Iris pigment epithelial cell (primary cell): ENCODE results near the gene FERD3L.
"Not testable (repeated sequence)": the region's sequence is repeated elsewhere in the genome, so short reads cannot be mapped to it uniquely, and the experiment has no call there.

Experiments
- DNase-seq: peaks from one replicate; pipeline ENCODE4 v3.0.0-alpha.2; 2011; ENCODE audit warnings: low read depth

Gene FERD3L, protein sequence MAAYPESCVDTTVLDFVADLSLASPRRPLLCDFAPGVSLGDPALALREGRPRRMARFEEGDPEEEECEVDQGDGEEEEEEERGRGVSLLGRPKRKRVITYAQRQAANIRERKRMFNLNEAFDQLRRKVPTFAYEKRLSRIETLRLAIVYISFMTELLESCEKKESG

DNA sequence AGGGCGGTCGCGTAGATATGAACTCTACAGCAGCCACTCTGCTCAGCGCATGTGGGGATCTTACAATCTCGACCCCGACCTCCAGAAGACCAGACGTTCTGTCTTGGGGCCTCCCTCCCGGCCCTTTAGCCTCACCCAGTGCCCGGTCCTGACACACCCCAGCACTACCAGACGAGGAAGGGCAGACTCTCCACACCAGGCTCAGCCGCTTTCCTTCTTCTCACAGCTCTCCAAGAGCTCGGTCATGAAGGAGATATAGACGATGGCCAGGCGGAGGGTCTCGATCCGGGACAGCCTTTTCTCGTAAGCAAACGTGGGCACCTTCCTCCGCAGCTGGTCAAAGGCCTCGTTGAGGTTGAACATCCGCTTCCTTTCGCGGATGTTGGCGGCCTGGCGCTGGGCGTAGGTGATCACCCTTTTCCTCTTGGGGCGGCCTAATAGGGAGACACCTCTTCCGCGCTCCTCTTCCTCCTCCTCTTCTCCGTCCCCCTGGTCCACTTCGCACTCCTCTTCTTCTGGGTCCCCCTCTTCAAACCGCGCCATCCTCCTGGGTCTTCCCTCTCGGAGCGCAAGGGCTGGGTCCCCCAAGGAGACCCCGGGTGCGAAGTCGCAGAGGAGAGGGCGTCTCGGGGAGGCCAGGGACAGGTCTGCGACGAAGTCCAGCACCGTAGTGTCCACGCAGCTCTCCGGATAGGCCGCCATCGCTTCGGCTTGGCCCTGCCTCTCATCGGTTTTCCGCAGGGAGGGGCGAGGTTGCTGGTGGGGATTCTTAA, at the start of gene FERD3L:
TSS of gene FERD3L (minus strand) at position 761 of the 773 bp plus-strand sequence. CDS start at position 702, 59 bp downstream.
- DNase-seq, result no peak

DNA sequence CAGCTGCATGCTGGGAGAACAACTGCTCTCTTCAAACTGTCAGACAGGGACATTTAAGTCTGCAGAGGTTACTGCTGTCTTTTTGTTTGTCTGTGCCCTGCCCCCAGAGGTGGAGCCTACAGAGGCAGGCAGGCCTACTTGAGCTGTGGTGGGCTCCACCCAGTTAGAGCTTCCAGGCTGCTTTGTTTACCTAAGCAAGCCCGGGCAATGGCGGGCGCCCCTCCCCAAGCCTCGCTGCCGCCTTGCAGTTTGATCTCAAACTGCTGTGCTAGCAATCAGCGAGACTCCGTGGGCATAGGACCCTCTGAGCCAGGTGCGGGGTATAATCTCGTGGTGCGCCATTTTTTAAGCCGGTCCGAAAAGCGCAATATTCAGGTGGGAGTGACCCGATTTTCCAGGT, 49.2 kb upstream of the FERD3L start:
- not testable (repeated sequence) for DNase-seq

- DNase-seq, result peak; percentile 47
Observed at GRCh38 chr7:19181634-19182033, 36.4 kb upstream of the FERD3L start.

DNA sequence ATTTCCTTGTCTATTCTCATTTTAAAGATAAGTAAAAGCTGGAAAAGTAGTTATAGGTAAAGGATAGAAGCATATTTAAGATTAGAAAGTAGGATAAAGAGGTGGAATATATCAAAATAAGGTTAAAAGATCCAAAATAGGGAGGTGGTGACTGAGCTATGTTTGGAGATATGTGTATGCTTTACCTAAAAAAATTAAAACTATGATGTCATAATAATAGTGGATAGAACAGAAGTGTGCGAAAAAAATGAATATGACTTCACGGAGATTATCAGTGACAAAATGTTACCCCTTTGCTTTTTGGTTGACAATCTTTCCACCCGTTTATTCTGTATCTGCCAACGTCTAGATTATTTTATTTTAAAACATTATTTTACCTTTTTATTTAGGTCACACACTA, 33.4 kb upstream of the FERD3L start:
- no peak for DNase-seq

- no peak for DNase-seq
Observed at GRCh38 chr7:19177269-19177668, 32.0 kb upstream of the FERD3L start.

GRCh38 chr7:19175241-19175640, 30.0 kb upstream of the FERD3L start:
- DNase-seq, result no peak

DNA sequence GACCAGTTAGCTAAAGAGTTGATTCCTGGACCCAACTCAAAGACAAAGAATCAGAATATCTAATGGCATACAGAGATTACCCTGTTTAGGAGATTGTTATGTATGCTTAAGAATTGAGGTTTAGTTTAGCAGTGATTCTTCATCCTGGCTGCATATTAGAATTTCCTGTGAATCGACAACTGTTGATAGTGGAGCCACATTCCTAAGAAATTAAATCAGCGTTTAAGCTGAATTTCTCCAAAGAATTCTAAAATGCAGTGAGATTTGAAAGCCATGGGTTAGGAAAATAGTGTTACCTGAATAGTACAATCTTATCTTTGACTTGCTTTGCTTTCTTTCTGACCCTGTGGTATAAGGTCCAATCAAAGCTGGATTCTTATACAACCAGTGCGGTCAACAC, 16.4 kb upstream of the FERD3L start:
- peak; percentile 55 for DNase-seq

DNA sequence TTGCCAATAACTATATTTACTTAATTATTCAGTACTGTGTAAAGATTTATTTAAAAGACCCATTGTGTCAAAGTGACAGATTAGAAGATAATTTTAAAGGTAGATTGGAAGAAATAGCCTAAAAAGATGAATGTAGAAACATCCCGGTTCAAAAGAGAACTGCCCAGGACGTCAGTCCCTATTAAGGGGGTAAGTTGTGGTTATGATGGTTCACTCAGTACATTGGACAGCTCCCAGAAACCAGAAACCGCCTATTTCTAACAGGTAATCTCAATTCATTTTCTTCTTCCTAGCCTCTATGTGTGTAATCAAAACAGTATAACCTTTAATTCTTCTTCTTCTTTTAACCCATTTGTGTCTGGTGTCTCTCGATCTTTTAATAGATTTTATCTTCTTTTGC, 1.5 kb upstream of the FERD3L start:
- peak; percentile 48 for DNase-seq

- no peak for DNase-seq
Observed at GRCh38 chr7:19145434-19146115, 354 bp upstream of the FERD3L start.

DNA sequence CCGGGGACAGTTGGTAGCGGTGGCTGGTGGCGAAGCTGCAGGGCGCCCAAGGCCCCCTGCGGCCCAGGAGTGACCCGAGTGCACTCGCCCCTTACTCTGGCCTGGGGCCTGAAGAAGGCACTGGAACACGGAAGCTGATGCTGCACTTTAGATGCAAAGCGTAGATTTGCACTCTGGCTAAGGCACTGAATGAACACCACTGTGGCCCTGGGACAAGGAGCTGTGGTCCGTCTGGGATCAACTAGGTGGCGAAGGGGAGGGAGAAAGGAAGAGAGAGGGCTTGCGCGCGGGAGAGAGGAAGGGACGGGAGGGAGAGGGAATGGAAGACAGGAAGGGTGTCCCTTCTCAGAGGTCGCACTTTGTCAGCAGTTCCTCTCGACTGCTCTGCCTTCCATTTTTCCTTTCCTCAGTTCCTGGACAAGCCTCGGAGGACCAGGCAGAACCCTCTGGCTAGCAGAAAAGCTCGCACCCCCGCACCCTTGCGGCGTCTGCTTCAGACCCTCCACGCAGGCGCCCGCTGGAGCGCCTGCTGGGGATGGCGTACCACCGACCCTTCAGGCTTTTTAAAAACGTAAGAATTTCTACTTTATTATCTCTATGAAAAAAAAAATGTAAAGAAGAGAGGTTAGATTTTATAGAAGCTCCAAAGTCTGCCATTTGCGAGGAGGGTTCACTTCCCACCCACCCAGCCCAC, 1.2 kb downstream of the FERD3L start:
- DNase-seq, result no peak

DNA sequence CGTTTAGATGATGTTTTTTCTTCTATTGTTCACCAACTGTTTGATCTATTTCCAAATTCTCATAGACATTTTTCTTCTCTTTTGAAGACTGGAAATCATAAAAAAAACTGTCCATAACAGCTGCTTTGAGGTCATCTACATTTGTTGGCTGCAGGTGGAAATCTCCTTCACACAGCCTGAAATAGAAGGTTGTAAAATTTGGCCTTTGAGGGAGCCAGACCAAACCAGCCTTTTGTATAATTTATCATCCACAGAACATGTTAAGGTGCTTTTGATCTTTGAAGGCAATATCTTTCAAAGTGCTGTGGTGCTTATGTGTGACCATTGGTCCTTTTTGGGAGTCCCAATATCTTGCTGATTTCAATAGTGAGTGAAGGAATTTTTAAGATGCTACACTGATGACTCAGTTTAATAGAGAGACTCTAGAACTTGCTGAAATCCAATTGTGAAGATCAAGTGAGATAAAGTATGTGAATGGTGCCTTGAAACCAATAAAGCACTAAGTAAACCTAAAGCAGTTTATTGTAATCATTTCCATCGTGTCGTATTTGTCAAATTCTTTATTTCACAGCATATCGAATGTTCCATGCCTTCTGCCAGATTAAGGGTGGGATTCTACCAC, 5.4 kb downstream of the FERD3L start:
- DNase-seq, result no peak

- peak; percentile 72 for DNase-seq
Observed at GRCh38 chr7:19133886-19134285, 11.3 kb downstream of the FERD3L start.

DNA sequence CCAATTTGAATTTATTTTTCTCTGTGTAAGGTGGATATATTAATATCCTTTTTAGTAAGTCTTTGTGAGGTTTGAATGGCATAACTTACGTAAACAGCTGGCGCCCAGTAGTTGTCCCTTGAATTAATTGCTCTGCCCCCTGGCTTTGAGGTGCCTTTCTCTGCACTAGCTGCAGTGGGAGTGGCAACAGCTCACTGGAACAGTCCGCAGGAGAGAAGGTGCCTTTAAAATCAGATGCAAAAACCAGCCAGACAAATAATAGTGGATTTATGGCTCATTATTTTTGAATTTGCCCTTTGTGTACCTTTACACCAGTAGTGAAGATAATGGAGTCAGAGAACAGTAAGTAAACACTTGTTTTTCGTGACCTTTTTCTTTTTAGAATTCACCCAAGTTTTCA, 11.8 kb downstream of the FERD3L start:
- no peak for DNase-seq

DNA sequence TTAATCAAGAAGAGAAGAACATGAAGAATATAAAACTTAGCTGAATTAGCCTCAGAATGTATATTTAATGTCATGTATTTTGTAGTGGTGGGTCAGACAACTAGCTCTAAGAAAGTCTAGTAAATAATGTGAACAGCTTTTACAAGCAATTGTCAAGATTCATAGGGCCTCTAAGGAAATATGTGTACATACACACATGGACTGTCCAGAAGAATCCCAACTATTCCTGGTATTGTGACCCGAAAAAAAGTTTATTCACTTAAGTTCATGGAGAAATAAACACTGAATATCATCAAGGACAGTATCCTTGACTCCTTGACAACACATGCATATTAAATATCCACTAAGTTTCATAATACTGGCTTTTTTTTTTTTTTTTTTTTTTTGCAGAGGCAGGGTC, 16.4 kb downstream of the FERD3L start:
- peak; percentile 63 for DNase-seq

- peak; percentile 79 for DNase-seq
Observed at GRCh38 chr7:19121977-19122588, 23.1 kb downstream of the FERD3L start.

GRCh38 chr7:19119870-19120486, 25.2 kb downstream of the FERD3L start:
- no peak for DNase-seq

DNA sequence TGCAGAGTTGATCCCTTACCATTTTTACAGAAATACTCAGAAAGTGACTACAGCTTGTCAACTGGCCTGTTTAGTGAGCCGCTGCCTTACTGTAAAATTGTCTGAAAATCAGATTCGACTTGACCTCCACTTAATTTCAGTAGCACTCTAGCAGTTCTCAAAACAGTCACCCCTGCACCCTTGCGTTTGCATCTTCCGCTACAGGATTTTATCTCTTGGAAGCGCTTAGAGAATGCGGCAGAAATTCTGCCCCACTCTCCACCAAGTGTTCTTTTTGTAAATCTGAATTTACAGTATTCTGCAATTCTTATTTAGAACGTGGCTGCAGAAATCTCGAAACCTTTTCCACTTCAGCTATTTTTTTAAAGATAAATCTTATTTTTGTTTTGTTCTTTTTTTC, 25.8 kb downstream of the FERD3L start:
- no peak for DNase-seq

- no peak for DNase-seq
Observed at GRCh38 chr7:19118636-19119371, 26.4 kb downstream of the FERD3L start.

DNA sequence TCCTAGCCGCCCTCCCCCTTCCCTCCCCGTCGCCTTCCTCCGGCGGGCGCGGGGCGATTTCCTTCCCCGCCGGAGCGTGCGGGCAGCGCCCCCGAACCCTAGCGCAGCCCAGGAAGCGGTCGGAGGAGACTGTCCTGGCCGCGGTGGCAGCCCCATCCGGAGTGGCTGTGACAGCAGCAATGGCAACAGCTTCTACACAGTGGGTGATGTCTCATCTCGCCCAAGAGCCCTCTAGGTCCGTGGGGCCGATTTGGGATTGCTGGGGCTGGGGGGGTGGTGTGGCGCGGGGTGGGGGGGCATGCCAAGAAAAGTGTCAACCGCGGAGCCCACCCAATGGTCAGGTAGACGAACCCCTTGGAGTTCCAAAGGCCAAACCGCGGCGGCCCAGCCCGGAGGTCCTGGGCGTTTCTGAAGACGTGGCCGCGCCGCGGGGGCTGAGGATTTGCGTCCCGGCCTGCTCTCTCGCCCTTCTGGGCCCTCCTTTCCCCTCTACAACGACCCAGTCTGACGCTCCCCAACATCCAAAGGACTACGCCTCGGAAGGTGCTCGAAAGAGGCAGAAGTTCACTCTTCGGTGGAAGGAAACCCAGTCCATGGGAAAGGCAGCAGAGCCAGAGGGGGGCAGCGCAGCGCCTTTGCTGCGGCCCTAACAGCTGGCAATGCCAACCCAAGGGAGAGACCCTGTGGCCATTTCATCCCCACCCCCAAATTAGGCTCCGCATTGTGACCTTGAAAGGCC, 27.2 kb downstream of the FERD3L start:
- peak; percentile 57 for DNase-seq
